Tibial nerve (tissue), 4 donors: ENCODE data around the gene SARM1. TPM values are rescaled to one million over a fixed set of nuclear protein-coding genes. Genes with fewer than 3 reads are reported as not detected.

Experiments used
- DNase-seq, 2 donors: peaks; one replicate each; pipeline ENCODE4 v3.0.0-alpha.2; 2019; ENCODE audit warnings: low spot score in 2 of 2
- H3K27ac ChIP-seq, 4 donors: fragments of 200-600 bp; sonication (generic) in 3 of 4; one replicate each; pipeline ENCODE4 v1.5.1; 2017 to 2019; ENCODE audit warnings: mild to moderate bottlenecking in 1 of 4
- H3K27me3 ChIP-seq, 2 donors: fragments of 200-600 bp; sonication (generic) in 1 of 2; one replicate each; pipeline versions ENCODE4 v1.5.1 to v1.6.0; 2017 to 2019
- H3K36me3 ChIP-seq, 3 donors: fragments of 200-600 bp; sonication (generic); one replicate each; pipeline ENCODE4 v1.5.1; 2018 to 2019
- H3K4me1 ChIP-seq, 4 donors: fragments of 200-600 bp; sonication (generic) in 3 of 4; one replicate each; pipeline ENCODE4 v1.5.1; 2017 to 2019
- H3K4me3 ChIP-seq, 4 donors: fragments of 200-600 bp; sonication (generic) in 3 of 4; one replicate each; pipeline ENCODE4 v1.5.1; 2017 to 2019; ENCODE audit warnings: mild to moderate bottlenecking in 1 of 4, moderate library complexity in 1 of 4
- H3K9me3 ChIP-seq, 4 donors: fragments of 200-600 bp; sonication (generic) in 3 of 4; one replicate each; pipeline ENCODE4 v1.5.1; 2017 to 2019
- CTCF ChIP-seq, 5 experiments: fragments of 200-600 bp in 3 of 5; fragments of 450-650 bp in 2 of 5; sonication (generic) in 3 of 5; IDR thresholded peaks; one replicate each; pipeline ENCODE4 v1.5.1; 2016 to 2019; ENCODE audit warnings: antibody characterized with exemption in 5 of 5, mild to moderate bottlenecking in 3 of 5, moderate library complexity in 2 of 5
- EP300 ChIP-seq, 2 donors: sonication (generic); formaldehyde crosslinking; IDR thresholded peaks; one replicate each; pipeline ENCODE4 v1.6.1; 2017; ENCODE audit warnings: antibody characterized with exemption in 2 of 2, mild to moderate bottlenecking in 1 of 2
- POLR2A ChIP-seq, 2 donors: fragments of 450-650 bp; IDR thresholded peaks; one replicate each; pipeline ENCODE4 v1.6.1; 2017; ENCODE audit warnings: antibody characterized with exemption in 2 of 2, mild to moderate bottlenecking in 2 of 2, moderate library complexity in 2 of 2
- WGBS, 2 donors: methylation state at CpG; one replicate each; pipeline ENCODE4 v1.1.5; 2018; 5-methylcytosine and 5-hydroxymethylcytosine counted together
- total RNA-seq, 4 donors: library from RNA; depleted of rRNA; stranded (reverse); fragments of >200 nt; gene quantifications; one replicate each; pipeline ENCODE4 v1.1.0, GENCODE V29; 2016

The SARM1 gene
- total RNA-seq, 4 donors from 2014 or later = 5.4 to 18.6 (median 13.8) TPM

- Histone ChIP-seq H3K4me1 (no peaks in the 10 kb centered on the region), H3K36me3 (peaks cover 0 to 98% (median 7%) of the 10 kb centered on the region in 3 donors), H3K4me3 (no peak overlapping the region), H3K27ac (no peak overlapping the region), H3K9me3 (no peaks in the 10 kb centered on the region), H3K27me3 (no peaks in the 10 kb centered on the region)
- DNase-seq = no peak
- TF ChIP-seq POLR2A (IDR thresholded peaks at IDR 0.05) (no peak), CTCF (IDR thresholded peaks at IDR 0.05) (no peak), EP300 (IDR thresholded peaks at IDR 0.05) (no peak)
- 67 to 71% methylated on average over 10 of the region's 10 CpGs for WGBS, 2 donors
Observed at GRCh38 chr17:28392491-28392890, 21.0 kb downstream of the SARM1 start.

- Histone ChIP-seq H3K9me3 (no peaks in the 10 kb centered on the region), H3K27ac (no peak overlapping the region), H3K4me1 (peaks cover 0 to 2% (median 0%) of the 10 kb centered on the region in 4 donors), H3K27me3 (no peaks in the 10 kb centered on the region), H3K4me3 (no peak overlapping the region), H3K36me3 (peaks cover 0 to 98% (median 0%) of the 10 kb centered on the region in 3 donors)
- no peak for TF ChIP-seq POLR2A (IDR thresholded peaks at IDR 0.05)
- WGBS, 2 donors = 79 to 88% methylated on average over 7 of the region's 7 CpGs
- no peak for DNase-seq
Observed at GRCh38 chr17:28394337-28395116, 23.0 kb downstream of the SARM1 start.

- 55 to 85% methylated on average over 2 of the region's 2 CpGs for WGBS, 2 donors
- Histone ChIP-seq H3K27ac (no peak overlapping the region), H3K36me3 (peaks cover 0 to 98% (median 0%) of the 10 kb centered on the region in 3 donors), H3K4me1 (peaks cover 0 to 2% (median 0%) of the 10 kb centered on the region in 4 donors), H3K27me3 (no peaks in the 10 kb centered on the region), H3K9me3 (no peaks in the 10 kb centered on the region), H3K4me3 (no peak overlapping the region)
- DNase-seq = no peak
- TF ChIP-seq EP300 (IDR thresholded peaks at IDR 0.05) (no peak), CTCF (IDR thresholded peaks at IDR 0.05) (no peak), POLR2A (IDR thresholded peaks at IDR 0.05) (no peak)
Observed at GRCh38 chr17:28395426-28395825, 23.9 kb downstream of the SARM1 start.

- no peak for DNase-seq
- WGBS, 2 donors = 82 to 86% methylated on average over 6 of the region's 6 CpGs
- Histone ChIP-seq H3K36me3 (peaks cover 0 to 98% (median 0%) of the 10 kb centered on the region in 3 donors), H3K4me3 (no peak overlapping the region), H3K27me3 (no peaks in the 10 kb centered on the region), H3K9me3 (no peaks in the 10 kb centered on the region), H3K4me1 (peaks cover 0 to 2% (median 0%) of the 10 kb centered on the region in 4 donors), H3K27ac (no peak overlapping the region)
- TF ChIP-seq CTCF (IDR thresholded peaks at IDR 0.05) (no peak), EP300 (IDR thresholded peaks at IDR 0.05) (no peak), POLR2A (IDR thresholded peaks at IDR 0.05) (no peak)
Observed at GRCh38 chr17:28395968-28396367, 24.5 kb downstream of the SARM1 start.

GRCh38 chr17:28396635-28397239 is 25.2 kb downstream of the SARM1 start:
- H3K36me3 ChIP-seq = peaks cover 0 to 99% (median 0%) of the 10 kb centered on the region in 3 donors
- WGBS, 2 donors = 77 to 97% methylated on average over 3 to 6 of the region's 6 CpGs
- no peaks in the 10 kb centered on the region for H3K9me3 ChIP-seq
- H3K27me3 ChIP-seq = no peaks in the 10 kb centered on the region
- no peak overlapping the region for H3K27ac ChIP-seq
- peaks cover 0 to 2% (median 0%) of the 10 kb centered on the region in 4 donors for H3K4me1 ChIP-seq
- TF ChIP-seq POLR2A (IDR thresholded peaks at IDR 0.05) = no peak
- no peak for TF ChIP-seq CTCF (IDR thresholded peaks at IDR 0.05)
- TF ChIP-seq EP300 (IDR thresholded peaks at IDR 0.05) = no peak
- no peak for DNase-seq
- no peak overlapping the region for H3K4me3 ChIP-seq
